Measurements from ENCODE around the gene AHDC1.

Gene AHDC1

GRCh38 chr1:27618341-27619082 lies 14.6 kb upstream of the AHDC1 start:
- Histone ChIP-seq H2AFZ (ENCODE audit: low read depth, low read length) (peak overlapping the region; percentile 49), H3K27ac (ENCODE audit: low read length) (peak overlapping the region; percentile 98), H3K4me2 (ENCODE audit: insufficient read depth, low read length) (peak overlapping the region; percentile 49), H3K9ac (ENCODE audit: low read depth, low read length) (peak overlapping the region; percentile 57), H3K4me3 (ENCODE audit: low read depth in 1 of 2, low read length in 2 of 2) (peak overlapping the region in 1 of 2 experiments; percentile 11; a peak in 1 of 4 replicates), H3K27me3 (ENCODE audit: insufficient read depth, low read length, poor library complexity) (no peaks in the 10 kb centered on the region), H3K4me1 (ENCODE audit: insufficient read depth, low read length) (peaks cover 77% of the 10 kb centered on the region), H3K79me2 (ENCODE audit: insufficient read depth, low read length) (peaks cover 5% of the 10 kb centered on the region), H4K20me1 (ENCODE audit: insufficient read depth, low read length) (no peaks in the 10 kb centered on the region), H3K9me3 (ENCODE audit: insufficient read depth, low read length, severe bottlenecking) (no peaks in the 10 kb centered on the region), H3K36me3 (ENCODE audit: insufficient read depth, low read length) (peaks cover 7% of the 10 kb centered on the region; the same call in 1 of the 2 replicates)
- no peak for TF ChIP-seq EZH2 (IDR thresholded peaks at IDR 0.05; ENCODE audit: borderline replicate concordance, low read depth, low read length, severe bottlenecking)
- TF ChIP-seq CTCF (IDR thresholded peaks at IDR 0.05; ENCODE audit: borderline replicate concordance, extremely low read depth, low read length, poor library complexity, severe bottlenecking): no peak
- ATAC-seq (ENCODE audit: insufficient read depth, low read depth): peak; percentile 91
- peak; percentile 84 for DNase-seq

DNA sequence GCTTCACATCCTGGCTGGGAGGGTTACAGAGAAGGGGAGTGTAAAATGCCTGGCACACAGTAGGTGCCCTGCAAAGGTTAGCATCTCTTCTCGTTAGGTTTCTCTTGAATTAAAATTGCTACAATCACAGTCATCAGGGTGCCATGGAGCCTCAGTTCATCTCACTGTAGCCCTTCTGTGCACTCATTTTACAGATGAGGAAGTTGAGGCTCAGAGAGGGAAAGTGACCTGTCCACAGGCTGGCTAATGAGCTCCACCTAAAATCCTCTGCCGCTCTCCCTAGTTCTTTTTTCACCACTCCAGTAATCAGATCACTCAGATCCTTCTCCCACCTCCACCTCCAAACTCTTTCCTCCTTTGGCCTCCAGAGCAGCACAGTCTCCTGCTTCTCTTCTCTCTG lies 13.5 kb upstream of the AHDC1 start:
- DNase-seq (no peak), ATAC-seq (ENCODE audit: insufficient read depth, low read depth) (no peak)
- no peak for TF ChIP-seq EZH2 (IDR thresholded peaks at IDR 0.05; ENCODE audit: borderline replicate concordance, low read depth, low read length, severe bottlenecking)
- Histone ChIP-seq H3K27ac (ENCODE audit: low read length) (peak overlapping the region; percentile 98), H3K9ac (ENCODE audit: low read depth, low read length) (peak overlapping the region; percentile 57), H3K9me3 (ENCODE audit: insufficient read depth, low read length, severe bottlenecking) (no peaks in the 10 kb centered on the region), H3K79me2 (ENCODE audit: insufficient read depth, low read length) (no peaks in the 10 kb centered on the region), H3K4me3 (ENCODE audit: low read depth in 1 of 2, low read length in 2 of 2) (peak overlapping the region in 1 of 2 experiments; percentile 15; a peak in 1 of 4 replicates), H3K4me2 (ENCODE audit: insufficient read depth, low read length) (peak overlapping the region; percentile 49; the same call in 1 of the 2 replicates), H2AFZ (ENCODE audit: low read depth, low read length) (peak overlapping the region; percentile 49), H3K27me3 (ENCODE audit: insufficient read depth, low read length, poor library complexity) (no peaks in the 10 kb centered on the region), H4K20me1 (ENCODE audit: insufficient read depth, low read length) (no peaks in the 10 kb centered on the region), H3K4me1 (ENCODE audit: insufficient read depth, low read length) (peaks cover 66% of the 10 kb centered on the region), H3K36me3 (ENCODE audit: insufficient read depth, low read length) (peaks cover 7% of the 10 kb centered on the region; the same call in 1 of the 2 replicates)

- Histone ChIP-seq H3K4me2 (ENCODE audit: insufficient read depth, low read length) (no peak overlapping the region), H3K27ac (ENCODE audit: low read length) (peak overlapping the region; percentile 98), H3K27me3 (ENCODE audit: insufficient read depth, low read length, poor library complexity) (no peaks in the 10 kb centered on the region), H3K4me3 (ENCODE audit: low read depth in 1 of 2, low read length in 2 of 2) (no peak overlapping the region), H3K9me3 (ENCODE audit: insufficient read depth, low read length, severe bottlenecking) (no peaks in the 10 kb centered on the region), H3K9ac (ENCODE audit: low read depth, low read length) (peak overlapping the region; percentile 57; the same call in 1 of the 2 replicates), H2AFZ (ENCODE audit: low read depth, low read length) (no peak overlapping the region), H3K36me3 (ENCODE audit: insufficient read depth, low read length) (peaks cover 7% of the 10 kb centered on the region; the same call in 1 of the 2 replicates), H3K79me2 (ENCODE audit: insufficient read depth, low read length) (no peaks in the 10 kb centered on the region), H4K20me1 (ENCODE audit: insufficient read depth, low read length) (no peaks in the 10 kb centered on the region), H3K4me1 (ENCODE audit: insufficient read depth, low read length) (peaks cover 56% of the 10 kb centered on the region)
- DNase-seq (no peak), ATAC-seq (ENCODE audit: insufficient read depth, low read depth) (no peak)
- TF ChIP-seq EZH2 (IDR thresholded peaks at IDR 0.05; ENCODE audit: borderline replicate concordance, low read depth, low read length, severe bottlenecking) (no peak), CTCF (IDR thresholded peaks at IDR 0.05; ENCODE audit: borderline replicate concordance, extremely low read depth, low read length, poor library complexity, severe bottlenecking) (peak; percentile 56)
Observed at GRCh38 chr1:27616441-27616840, 12.5 kb upstream of the AHDC1 start.
